CD4-positive, alpha-beta memory T cell (primary cell): Measurements from ENCODE around the gene KLRF1. TPM values are rescaled to one million over a fixed set of nuclear protein-coding genes. Genes with fewer than 3 reads are reported as not detected.

Experiments
- CTCF ChIA-PET: fragments of 350-600 bp; sonication (Branson Sonifier 250); formaldehyde crosslinking; loops from one replicate; lab custom pipeline; 2021; ENCODE audit warnings: inconsistent platforms; ENCODE audit not compliant: partially characterized antibody; lab: Charles Lee
- POLR2A ChIA-PET: fragments of 350-600 bp; sonication (Branson Sonifier 250); formaldehyde crosslinking; loops from one replicate; lab custom pipeline; 2021; ENCODE audit not compliant: partially characterized antibody; lab: Charles Lee
- DNase-seq, 5 donors: peaks; one replicate each; pipeline versions ENCODE4 v3.0.0 to v3.0.0-alpha.2; 2020 to 2022; ENCODE audit warnings: mixed read lengths in 1 of 5
- H3K27ac ChIP-seq: one replicate; pipeline ENCODE4 v1.7.0; 2013; ENCODE audit warnings: low read depth, low read length
- H3K27me3 ChIP-seq: 2 replicates; pipeline ENCODE4 v1.7.0; 2013; ENCODE audit warnings: mild to moderate bottlenecking, low read length, moderate library complexity; ENCODE audit not compliant: insufficient read depth
- H3K36me3 ChIP-seq: 2 replicates; pipeline ENCODE4 v1.7.0; 2013; ENCODE audit warnings: mild to moderate bottlenecking, low read length, moderate library complexity; ENCODE audit not compliant: insufficient read depth
- H3K4me1 ChIP-seq: 2 replicates; pipeline ENCODE4 v1.7.0; 2013; ENCODE audit warnings: mild to moderate bottlenecking, low read length, moderate library complexity; ENCODE audit not compliant: insufficient read depth
- H3K4me3 ChIP-seq, 2 donors: one replicate each; pipeline ENCODE4 v1.7.0; 2013; ENCODE audit warnings: low read length in 2 of 2, mild to moderate bottlenecking in 1 of 2
- H3K9me3 ChIP-seq, 2 donors: one replicate each; pipeline ENCODE4 v1.7.0; 2013; ENCODE audit warnings: low read length in 2 of 2, control low read depth in 1 of 2; ENCODE audit not compliant: control insufficient read depth in 1 of 2
- H3K27ac Mint-ChIP-seq, 7 donors: one replicate each; pipeline ENCODE4 v1.8.0; 2020 to 2021; ENCODE audit warnings: mixed read lengths in 7 of 7, mild to moderate bottlenecking in 6 of 7, inconsistent platforms in 3 of 7, moderate library complexity in 3 of 7
- H3K27me3 Mint-ChIP-seq, 2 donors: one replicate each; pipeline ENCODE4 v1.8.0; 2020 to 2021; ENCODE audit warnings: mixed read lengths in 2 of 2
- H3K36me3 Mint-ChIP-seq, 2 donors: one replicate each; pipeline ENCODE4 v1.8.0; 2020 to 2021; ENCODE audit warnings: mixed read lengths in 2 of 2, inconsistent platforms in 1 of 2, mild to moderate bottlenecking in 1 of 2
- H3K4me1 Mint-ChIP-seq, 4 donors: one replicate each; pipeline ENCODE4 v1.8.0; 2020 to 2021; ENCODE audit warnings: mixed read lengths in 4 of 4, mild to moderate bottlenecking in 1 of 4
- H3K4me3 Mint-ChIP-seq, 8 donors: one replicate each; pipeline ENCODE4 v1.8.0; 2020 to 2021; ENCODE audit warnings: mixed read lengths in 8 of 8, mild to moderate bottlenecking in 7 of 8, moderate library complexity in 6 of 8, inconsistent platforms in 3 of 8
- H3K9me3 Mint-ChIP-seq, 8 donors: one replicate each; pipeline ENCODE4 v1.8.0; 2020 to 2021; ENCODE audit warnings: mixed read lengths in 8 of 8, mild to moderate bottlenecking in 5 of 8, inconsistent platforms in 3 of 8, moderate library complexity in 1 of 8
- intact Hi-C: fragments of 100-400 bp; cut with micrococcal nuclease; formaldehyde crosslinking; loops from one replicate; pipeline ENCODE4 v1.15.1; 2023
- polyA plus RNA-seq, 2 donors: library from polyadenylated mRNA; unstranded; fragments of 300-500 nt; fragmentation: Illumina TruSeq; gene quantifications; one replicate each; pipeline ENCODE4 v1.2.3, GENCODE V29; 2021
- total RNA-seq, 2 experiments: library from RNA; stranded (reverse); gene quantifications; one replicate each; pipeline ENCODE4 v1.2.3, GENCODE V29; 2021

KLRF1 gene
- total and polyA plus RNA-seq, 4 experiments from 2014 or later: 0.28 to 1.1 (median 0.40) TPM

DNA sequence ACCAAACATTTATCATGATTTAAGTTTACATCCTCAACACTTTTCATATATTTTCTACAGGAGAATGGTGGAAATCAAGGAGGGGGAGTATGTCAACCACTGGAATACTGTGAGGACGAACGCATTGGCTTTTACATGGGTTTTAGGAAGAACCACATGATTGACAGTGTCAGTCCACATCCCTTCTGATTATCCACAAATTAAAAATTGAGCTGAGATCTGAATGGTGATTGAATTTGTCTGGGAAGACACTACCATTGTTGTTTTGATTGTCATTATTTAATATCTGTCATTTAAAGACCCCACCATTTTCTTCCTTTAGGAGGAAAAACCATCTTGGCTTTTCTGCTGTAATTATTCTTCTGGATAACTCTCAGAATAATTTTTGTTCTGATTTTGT, 31.3 kb upstream of the KLRF1 start:
- H3K4me3 ChIP-seq: no peak overlapping the region
- Mint-ChIP-seq H3K27ac (peak overlapping the region in 6 of 7 donors; percentile 14 to 91 (median 77)), H3K27me3 (peaks cover 0 to 2% of the 10 kb centered on the region in 2 donors), H3K4me3 (peak overlapping the region; percentile 23 to 84 (median 71)), H3K4me1 (peaks cover 35 to 53% (median 46%) of the 10 kb centered on the region in 4 donors), H3K36me3 (no peaks in the 10 kb centered on the region), H3K9me3 (no peaks in the 10 kb centered on the region)
- H3K27me3 ChIP-seq: no peaks in the 10 kb centered on the region
- ChIA-PET CTCF (interaction anchor here (1.0 to 10.7 kb wide), 4 partner anchors 19 to 162 kb away, joined by 3 to 889 read pairs (median 22); partner anchors contain the start of gene CD69), POLR2A (interaction anchor here (1.1 to 7.4 kb wide), 3 partner anchors 23 to 66 kb away, joined by 3 to 422 read pairs (median 5); partner anchors contain the start of gene CD69)
- peaks cover 57% of the 10 kb centered on the region for H3K4me1 ChIP-seq
- no peaks in the 10 kb centered on the region for H3K36me3 ChIP-seq
- no peak for DNase-seq
- H3K9me3 ChIP-seq: no peaks in the 10 kb centered on the region
- intact Hi-C loops: loop anchor here (2.0 to 5.0 kb wide), 4 partner anchors 15 to 396 kb away; no protein-coding TSS in a partner anchor
- H3K27ac ChIP-seq: peak overlapping the region; percentile 21

DNA sequence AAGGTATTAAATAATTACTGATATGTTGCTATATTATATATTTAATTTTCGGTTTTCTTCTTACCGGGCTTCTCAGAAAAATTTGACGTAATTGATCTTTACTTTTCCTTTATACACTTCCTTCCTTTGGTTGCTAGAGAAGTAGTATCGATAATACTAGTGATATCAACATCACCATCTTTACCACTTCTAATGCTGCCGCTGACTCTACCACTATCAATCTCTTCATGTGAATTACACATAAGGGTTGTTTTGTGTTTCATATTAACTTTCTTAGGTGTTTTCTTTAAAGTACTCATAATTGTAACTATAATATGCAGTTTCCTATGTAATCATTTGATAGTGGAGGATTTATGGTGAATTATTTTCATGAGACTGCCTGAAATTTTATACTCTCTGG, 30.9 kb upstream of the KLRF1 start:
- Mint-ChIP-seq H3K27ac (peak overlapping the region; percentile 14 to 91 (median 76)), H3K9me3 (no peaks in the 10 kb centered on the region), H3K27me3 (peaks cover 0 to 2% of the 10 kb centered on the region in 2 donors), H3K4me3 (peak overlapping the region; percentile 59 to 84 (median 71)), H3K36me3 (no peaks in the 10 kb centered on the region), H3K4me1 (peaks cover 35 to 53% (median 46%) of the 10 kb centered on the region in 4 donors)
- no peaks in the 10 kb centered on the region for H3K9me3 ChIP-seq
- no peaks in the 10 kb centered on the region for H3K36me3 ChIP-seq
- CTCF ChIA-PET: interaction anchor here (1.0 to 10.7 kb wide), 8 partner anchors 13 to 163 kb away, joined by 3 to 889 read pairs (median 21); partner anchors contain the start of gene CD69
- DNase-seq: peak; percentile 43 to 62 (median 48)
- H3K27me3 ChIP-seq: no peaks in the 10 kb centered on the region
- H3K27ac ChIP-seq: peak overlapping the region; percentile 21
- POLR2A ChIA-PET: interaction anchor here (1.1 to 7.4 kb wide), 4 partner anchors 23 to 66 kb away, joined by 3 to 422 read pairs (median 14); partner anchors contain the start of gene CD69
- intact Hi-C loops: loop anchor here (5.0 kb wide), 3 partner anchors 149 to 396 kb away; no protein-coding TSS in a partner anchor
- H3K4me1 ChIP-seq: peaks cover 57% of the 10 kb centered on the region
- H3K4me3 ChIP-seq: no peak overlapping the region

DNA sequence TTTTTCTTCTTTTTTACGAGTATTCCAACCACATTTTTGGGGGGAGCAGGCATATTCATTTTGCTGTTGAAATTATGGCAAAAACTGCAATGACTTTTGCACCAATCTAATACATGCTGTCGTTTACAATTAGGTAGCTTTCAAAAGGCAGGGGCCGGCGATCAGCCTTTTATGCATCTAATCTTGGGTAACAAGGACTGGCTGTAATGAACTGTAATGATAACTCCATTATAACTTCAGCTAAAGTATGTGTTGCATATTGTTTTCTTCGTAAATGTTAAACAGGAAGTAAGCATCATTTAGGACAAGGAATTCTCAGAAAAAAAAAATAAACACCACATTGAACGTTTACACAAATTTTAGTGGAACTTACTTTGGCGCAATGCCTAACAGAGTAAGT, 30.3 kb upstream of the KLRF1 start:
- Mint-ChIP-seq H3K9me3 (no peaks in the 10 kb centered on the region), H3K27ac (peak overlapping the region; percentile 14 to 91 (median 76)), H3K4me1 (peaks cover 35 to 53% (median 46%) of the 10 kb centered on the region in 4 donors), H3K4me3 (peak overlapping the region; percentile 59 to 84 (median 71)), H3K36me3 (no peaks in the 10 kb centered on the region), H3K27me3 (peaks cover 0 to 2% of the 10 kb centered on the region in 2 donors)
- POLR2A ChIA-PET: interaction anchor here (0.7 to 7.4 kb wide), 8 partner anchors 17 to 418 kb away, joined by 3 to 422 read pairs (median 6); partner anchors contain the start of gene CD69
- Histone ChIP-seq H3K4me1 (peaks cover 57% of the 10 kb centered on the region), H3K4me3 (no peak overlapping the region), H3K36me3 (no peaks in the 10 kb centered on the region), H3K27me3 (no peaks in the 10 kb centered on the region), H3K9me3 (no peaks in the 10 kb centered on the region), H3K27ac (peak overlapping the region; percentile 21)
- intact Hi-C loops: loop anchor here (5.0 kb wide), 3 partner anchors 150 to 395 kb away; no protein-coding TSS in a partner anchor
- DNase-seq: no peak
- CTCF ChIA-PET: interaction anchor here (0.8 to 10.7 kb wide), 11 partner anchors 14 to 163 kb away, joined by 3 to 889 read pairs (median 14); partner anchors contain the start of gene CD69

DNA sequence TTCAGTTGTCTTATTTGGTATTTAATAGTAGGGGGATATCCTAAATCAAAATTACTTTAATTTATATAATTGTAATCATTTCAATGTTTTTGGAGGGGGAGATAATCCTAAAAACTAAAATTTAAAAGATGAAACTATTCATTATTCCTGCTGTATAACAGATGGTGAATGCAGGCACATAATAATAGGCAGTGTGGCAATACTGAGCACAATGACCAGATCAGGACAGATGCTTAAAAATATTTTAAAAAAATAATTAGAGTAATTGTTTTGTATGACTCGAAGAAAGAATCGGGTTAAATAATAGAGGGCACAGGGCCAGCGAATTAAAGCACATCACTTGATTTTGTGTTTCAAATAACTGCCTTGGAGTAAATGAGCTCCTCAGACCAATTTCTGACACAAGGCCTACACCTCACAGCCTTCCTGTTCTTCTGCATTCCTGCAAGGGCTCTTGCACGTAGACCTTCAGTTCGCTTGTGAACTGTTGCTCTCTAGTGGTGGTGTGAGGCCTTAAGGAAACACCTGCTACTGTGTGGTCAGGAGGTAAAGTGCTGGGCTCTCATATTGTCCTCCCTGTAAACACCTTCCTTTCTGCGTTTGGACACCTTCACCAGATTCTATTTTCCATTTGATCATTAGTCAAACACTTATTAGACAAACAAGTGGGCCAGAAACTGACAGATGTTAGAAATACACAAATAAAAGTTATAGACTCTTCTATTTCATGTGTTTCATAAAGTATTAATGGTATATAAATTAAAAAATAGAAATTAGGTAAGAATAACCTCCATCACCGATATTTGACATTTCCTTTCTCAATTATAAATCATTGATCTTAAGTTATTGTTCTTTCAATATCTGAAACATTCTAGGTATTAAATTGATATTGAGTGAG, 29.3 kb upstream of the KLRF1 start:
- H3K36me3 Mint-ChIP-seq: no peaks in the 10 kb centered on the region
- H3K4me1 Mint-ChIP-seq: peaks cover 35 to 48% (median 43%) of the 10 kb centered on the region in 4 donors
- Histone ChIP-seq H3K36me3 (no peaks in the 10 kb centered on the region), H3K4me1 (peaks cover 51% of the 10 kb centered on the region), H3K27ac (no peak overlapping the region), H3K4me3 (no peak overlapping the region), H3K9me3 (no peaks in the 10 kb centered on the region), H3K27me3 (no peaks in the 10 kb centered on the region)
- intact Hi-C loops: loop anchor here (1.0 to 5.0 kb wide), 5 partner anchors 48 to 394 kb away; no protein-coding TSS in a partner anchor
- H3K27ac Mint-ChIP-seq: peak overlapping the region in 6 of 7 donors; percentile 57 to 89 (median 81)
- H3K9me3 Mint-ChIP-seq: no peaks in the 10 kb centered on the region
- DNase-seq: peak; percentile 73 to 79 (median 75)
- POLR2A ChIA-PET: interaction anchor here (0.7 to 7.4 kb wide), 11 partner anchors 13 to 419 kb away, joined by 3 to 422 read pairs (median 5); partner anchors contain the start of genes CD69 and CLEC2B
- peaks cover 0 to 2% of the 10 kb centered on the region in 2 donors for H3K27me3 Mint-ChIP-seq
- CTCF ChIA-PET: interaction anchor here (0.6 to 10.7 kb wide), 27 partner anchors 8 to 411 kb away, joined by 3 to 889 read pairs (median 4); partner anchors contain the start of gene CD69
- peak overlapping the region in 4 of 8 donors; percentile 4 to 70 (median 41) for H3K4me3 Mint-ChIP-seq

DNA sequence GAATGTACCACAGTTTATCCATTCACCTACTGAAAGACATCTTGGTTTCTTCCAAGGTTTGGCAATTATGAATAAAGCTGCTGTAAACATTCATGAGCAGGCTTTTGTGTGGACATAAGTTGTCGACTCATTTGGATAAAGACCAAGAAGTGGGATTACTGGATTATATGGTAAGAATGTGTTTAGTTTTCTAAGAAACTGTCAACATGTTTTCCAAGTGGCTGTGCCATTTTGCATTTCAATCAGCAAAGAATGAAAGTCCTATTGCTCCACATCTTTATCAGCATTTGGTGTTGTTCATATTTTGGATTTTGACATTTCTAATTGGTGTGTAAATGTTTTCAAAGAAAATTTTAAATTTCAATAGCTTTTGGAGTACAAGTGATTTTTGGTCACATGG, 27.3 kb upstream of the KLRF1 start:
- Histone ChIP-seq H3K27me3 (no peaks in the 10 kb centered on the region), H3K4me3 (no peak overlapping the region), H3K4me1 (peaks cover 33% of the 10 kb centered on the region), H3K27ac (no peak overlapping the region), H3K9me3 (no peaks in the 10 kb centered on the region), H3K36me3 (no peaks in the 10 kb centered on the region)
- peaks cover 0 to 3% of the 10 kb centered on the region in 2 donors for H3K27me3 Mint-ChIP-seq
- H3K36me3 Mint-ChIP-seq: no peaks in the 10 kb centered on the region
- H3K27ac Mint-ChIP-seq: no peak overlapping the region
- no peak for DNase-seq
- H3K9me3 Mint-ChIP-seq: no peaks in the 10 kb centered on the region
- peaks cover 24 to 28% (median 27%) of the 10 kb centered on the region in 4 donors for H3K4me1 Mint-ChIP-seq
- ChIA-PET POLR2A (interaction anchor here (1.0 to 7.4 kb wide), 3 partner anchors 27 to 57 kb away, joined by 3 to 422 read pairs (median 7); partner anchors contain the start of gene CD69), CTCF (interaction anchor here (0.6 to 10.7 kb wide), 12 partner anchors 8 to 469 kb away, joined by 3 to 889 read pairs (median 4); partner anchors contain the start of gene CD69)
- H3K4me3 Mint-ChIP-seq: no peak overlapping the region
- intact Hi-C loops: loop anchor here (5.0 kb wide), 4 partner anchors 153 to 762 kb away; no protein-coding TSS in a partner anchor

DNA sequence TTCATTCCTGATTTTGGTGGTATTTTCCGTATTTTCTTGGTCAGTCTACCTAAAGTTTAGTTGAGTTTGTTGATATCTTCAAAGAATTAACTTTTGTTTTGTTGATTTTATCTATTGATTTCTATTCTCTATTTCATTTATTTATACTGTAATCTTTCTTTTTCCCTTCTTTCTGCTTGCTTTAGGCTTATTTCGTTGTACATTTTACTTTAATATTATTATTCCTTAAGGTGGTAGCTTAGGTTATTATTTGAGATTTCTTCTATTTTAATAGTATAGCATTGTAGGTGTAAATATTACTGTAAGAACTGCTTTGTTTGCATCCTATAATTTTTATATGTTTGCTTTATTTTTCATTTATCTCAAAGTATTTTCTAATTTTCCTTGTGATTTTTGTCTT, 21.4 kb upstream of the KLRF1 start:
- no peak for DNase-seq
- H3K9me3 ChIP-seq: no peaks in the 10 kb centered on the region
- no peaks in the 10 kb centered on the region for H3K4me1 ChIP-seq
- no peak overlapping the region for H3K27ac ChIP-seq
- H3K4me3 ChIP-seq: no peak overlapping the region
- Mint-ChIP-seq H3K9me3 (no peaks in the 10 kb centered on the region), H3K4me3 (no peak overlapping the region), H3K4me1 (peaks cover 0 to 4% (median 2%) of the 10 kb centered on the region in 4 donors), H3K36me3 (no peaks in the 10 kb centered on the region), H3K27ac (no peak overlapping the region), H3K27me3 (peaks cover 5 to 6% of the 10 kb centered on the region in 2 donors)
- POLR2A ChIA-PET: interaction anchor here (1.1 kb wide), 1 partner anchor 45 kb away, joined by 3 read pairs; the partner anchor contains the start of gene CD69
- H3K36me3 ChIP-seq: no peaks in the 10 kb centered on the region
- CTCF ChIA-PET: interaction anchor here (5.2 kb wide), 1 partner anchor 56 kb away, joined by 39 read pairs; no protein-coding TSS in a partner anchor
- intact Hi-C loops: no loop called here
- H3K27me3 ChIP-seq: no peaks in the 10 kb centered on the region
